ENCODE results near the gene MYLK3.

DNA sequence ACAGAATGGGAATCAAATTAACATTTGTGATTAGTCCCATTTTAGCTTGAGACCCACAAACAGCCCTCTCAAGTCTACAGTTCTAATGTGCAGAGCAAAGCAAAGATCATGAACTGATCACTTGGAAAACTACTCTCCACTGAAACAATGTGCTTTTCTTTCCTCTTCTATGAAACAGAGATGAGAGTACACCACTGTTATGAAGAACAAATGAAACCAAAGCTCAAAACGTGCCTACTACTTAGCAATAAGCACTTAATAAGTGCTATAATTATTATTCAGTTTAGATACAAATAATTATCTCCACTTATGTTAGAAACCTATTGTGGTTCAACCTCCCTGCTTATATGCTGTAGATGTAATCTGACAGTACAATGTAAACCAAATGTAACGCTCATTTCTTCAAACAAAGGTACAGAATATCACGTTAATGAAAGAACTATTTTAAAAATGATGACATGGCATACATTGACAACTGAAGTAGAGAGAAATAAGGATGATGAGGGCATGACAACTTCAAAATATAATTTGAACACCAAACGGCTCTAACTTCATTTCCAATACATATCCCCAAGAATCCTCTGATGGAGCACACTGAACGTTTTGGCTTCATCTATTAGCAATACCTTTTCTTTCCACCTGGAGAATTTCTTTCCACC is 61.2 kb downstream of the MYLK3 start:
- no peak for TF ChIP-seq EP300 (IDR thresholded peaks at IDR 0.05)
- TF ChIP-seq, protein P1, sequence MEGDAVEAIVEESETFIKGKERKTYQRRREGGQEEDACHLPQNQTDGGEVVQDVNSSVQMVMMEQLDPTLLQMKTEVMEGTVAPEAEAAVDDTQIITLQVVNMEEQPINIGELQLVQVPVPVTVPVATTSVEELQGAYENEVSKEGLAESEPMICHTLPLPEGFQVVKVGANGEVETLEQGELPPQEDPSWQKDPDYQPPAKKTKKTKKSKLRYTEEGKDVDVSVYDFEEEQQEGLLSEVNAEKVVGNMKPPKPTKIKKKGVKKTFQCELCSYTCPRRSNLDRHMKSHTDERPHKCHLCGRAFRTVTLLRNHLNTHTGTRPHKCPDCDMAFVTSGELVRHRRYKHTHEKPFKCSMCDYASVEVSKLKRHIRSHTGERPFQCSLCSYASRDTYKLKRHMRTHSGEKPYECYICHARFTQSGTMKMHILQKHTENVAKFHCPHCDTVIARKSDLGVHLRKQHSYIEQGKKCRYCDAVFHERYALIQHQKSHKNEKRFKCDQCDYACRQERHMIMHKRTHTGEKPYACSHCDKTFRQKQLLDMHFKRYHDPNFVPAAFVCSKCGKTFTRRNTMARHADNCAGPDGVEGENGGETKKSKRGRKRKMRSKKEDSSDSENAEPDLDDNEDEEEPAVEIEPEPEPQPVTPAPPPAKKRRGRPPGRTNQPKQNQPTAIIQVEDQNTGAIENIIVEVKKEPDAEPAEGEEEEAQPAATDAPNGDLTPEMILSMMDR (IDR thresholded peaks at IDR 0.05) = no peak
